ENCODE results near the gene LMX1B.

DNA sequence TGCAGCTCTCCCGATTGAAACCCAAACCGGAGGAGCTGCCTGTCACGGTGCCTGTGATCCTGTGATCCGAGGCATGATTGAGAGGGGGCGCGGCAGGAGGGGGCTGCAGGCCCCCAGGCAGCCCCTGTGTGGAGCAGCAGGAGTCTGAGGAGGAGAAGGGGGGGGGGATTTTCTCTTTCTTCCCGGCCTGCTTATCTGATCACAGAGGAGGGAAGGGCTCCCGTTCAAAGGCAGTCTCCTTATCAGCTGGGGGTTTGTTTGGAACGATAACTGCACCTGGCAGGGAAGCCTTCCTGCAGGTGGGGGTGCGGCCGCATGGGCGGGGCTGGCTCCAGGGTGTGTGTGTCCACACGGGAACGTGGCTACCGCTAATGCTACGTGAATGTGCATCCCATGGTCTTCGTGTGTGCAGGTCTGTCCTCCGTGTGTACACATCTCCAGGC is 38.4 kb downstream of the LMX1B start:
- TF ChIP-seq EZH2 (IDR thresholded peaks at IDR 0.05) (peak; percentile 47), FOXP2 (optimal IDR thresholded peaks at IDR 0.05; ENCODE audit: control extremely low read depth, extremely low read length, insufficient read depth) (no peak)

All from SK-N-MC (cell line).